DOHH2 (cell line): ENCODE data around the gene TICAM1.

Source experiments
- H3F3A ChIP-seq: fragments of 200-600 bp; sonication (generic), shearing (Covaris generic); 2 replicates; pipeline ENCODE4 v1.6.0; 2016; ENCODE audit warnings: antibody characterized with exemption, mild to moderate bottlenecking; ENCODE audit not compliant: control insufficient read depth, insufficient read depth
- H3K27ac ChIP-seq: fragments of 200-600 bp; sonication (generic); 2 replicates; pipeline ENCODE4 v1.5.1; 2014; ENCODE audit warnings: low read depth, mild to moderate bottlenecking, low read length, moderate library complexity
- H3K27me3 ChIP-seq: fragments of 200-600 bp; sonication (generic); 2 replicates; pipeline ENCODE4 v1.6.1; 2014; ENCODE audit warnings: mild to moderate bottlenecking, low read length, mixed read lengths; ENCODE audit not compliant: control insufficient read depth
- H3K36me3 ChIP-seq: fragments of 200-600 bp; sonication (generic); 2 replicates; pipeline ENCODE4 v1.6.1; 2014; ENCODE audit warnings: mild to moderate bottlenecking, low read length, moderate library complexity, mixed read lengths; ENCODE audit not compliant: control insufficient read depth
- H3K4me1 ChIP-seq: fragments of 200-600 bp; sonication (generic); 2 replicates; pipeline ENCODE4 v1.6.1; 2014; ENCODE audit warnings: mild to moderate bottlenecking, low read length, mixed read lengths; ENCODE audit not compliant: control insufficient read depth
- H3K4me2 ChIP-seq: fragments of 200-600 bp; sonication (generic); 2 replicates; pipeline ENCODE4 v1.6.0; 2014; ENCODE audit warnings: mild to moderate bottlenecking, low read length, moderate library complexity
- H3K4me3 ChIP-seq: fragments of 200-600 bp; sonication (generic); 2 replicates; pipeline ENCODE4 v1.5.1; 2014; ENCODE audit warnings: mild to moderate bottlenecking, low read length, mixed read lengths
- H3K79me2 ChIP-seq: fragments of 200-600 bp; sonication (generic); 2 replicates; pipeline ENCODE4 v1.6.1; 2014; ENCODE audit warnings: mild to moderate bottlenecking, low read length, mixed read lengths; ENCODE audit not compliant: control insufficient read depth
- H3K9me2 ChIP-seq: fragments of 200-600 bp; sonication (generic); replicated peaks from 2 replicates; pipeline ENCODE4 v1.6.1; 2014; ENCODE audit warnings: mild to moderate bottlenecking, low read length, mixed read lengths; ENCODE audit not compliant: control insufficient read depth
- H3K9me3 ChIP-seq: fragments of 200-600 bp; sonication (generic); 2 replicates; pipeline ENCODE4 v1.6.1; 2014; ENCODE audit warnings: antibody characterized with exemption, low read length, mixed read lengths; ENCODE audit not compliant: control insufficient read depth, insufficient read depth
- H4K20me1 ChIP-seq: fragments of 200-600 bp; sonication (generic); 2 replicates; pipeline ENCODE4 v1.6.0; 2014; ENCODE audit warnings: low read depth, mild to moderate bottlenecking, antibody characterized with exemption, low read length, moderate library complexity; ENCODE audit not compliant: control insufficient read depth, insufficient read depth
- EZH2phosphoT487 ChIP-seq: fragments of 200-600 bp; sonication (generic); IDR thresholded peaks from 2 replicates; pipeline ENCODE4 v1.6.1; 2017; ENCODE audit warnings: borderline replicate concordance, mild to moderate bottlenecking, antibody characterized with exemption, low read length, moderate library complexity, mixed read lengths
- TF ChIP-seq, protein P1 (sequence below): fragments of 200-600 bp; sonication (generic); IDR thresholded peaks from one replicate; pipeline ENCODE4 v1.5.1; 2014; ENCODE audit warnings: antibody characterized with exemption, mild to moderate bottlenecking, low read depth, low read length; ENCODE audit not compliant: poor library complexity, severe bottlenecking

TICAM1 gene

DNA sequence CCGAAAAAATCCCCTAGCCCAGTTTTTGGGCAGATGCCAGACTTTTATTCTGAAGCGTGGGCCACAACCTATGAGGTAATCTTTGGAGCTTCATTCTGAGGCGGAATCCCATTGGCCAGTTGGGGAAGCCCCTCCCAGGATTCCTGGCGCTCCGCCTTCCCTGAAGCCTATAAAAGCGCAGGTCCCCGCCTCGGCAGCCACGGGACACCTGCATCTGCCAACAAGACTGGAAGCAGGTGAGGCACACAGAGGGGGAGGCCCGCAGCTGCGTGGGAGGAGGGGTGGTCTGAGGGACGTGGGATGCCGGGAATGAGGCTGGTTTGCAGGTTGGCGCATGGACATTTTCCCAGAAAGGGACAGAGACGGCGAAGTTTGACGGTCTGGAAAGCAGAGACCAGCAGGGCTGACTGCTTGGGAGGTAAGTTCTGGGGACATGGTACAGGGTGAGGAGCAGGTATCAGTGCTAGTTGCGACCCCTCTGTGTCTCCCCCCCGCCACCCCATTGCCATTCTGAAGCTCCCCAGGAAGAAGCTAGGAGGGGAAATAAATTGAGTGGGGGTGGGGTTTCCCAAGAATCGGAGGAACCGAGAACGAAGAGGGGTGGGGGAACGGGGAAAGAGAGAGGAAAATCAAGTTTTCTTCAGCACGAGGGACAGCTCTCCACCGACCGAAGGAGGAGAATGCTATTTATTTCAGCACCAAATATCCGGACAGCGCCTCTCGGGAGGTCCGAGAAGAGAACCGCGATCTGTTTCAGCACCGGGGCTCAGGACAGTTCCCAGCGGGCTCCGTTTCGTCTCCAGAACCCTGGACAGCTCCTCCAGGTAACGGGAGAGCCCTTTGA, 62.4 kb downstream of the TICAM1 start:
- Histone ChIP-seq H3K4me2 (no peak overlapping the region), H3K9me3 (no peaks in the 10 kb centered on the region), H3K36me3 (no peaks in the 10 kb centered on the region), H3K9me2 (no peaks in the 10 kb centered on the region), H3K27ac (no peak overlapping the region), H4K20me1 (peaks cover 10% of the 10 kb centered on the region; the same call in 1 of the 2 replicates), H3K79me2 (peaks cover 39% of the 10 kb centered on the region), H3F3A (no peaks in the 10 kb centered on the region; the same call in 1 of the 2 replicates), H3K4me3 (no peak overlapping the region), H3K27me3 (no peaks in the 10 kb centered on the region), H3K4me1 (peaks cover 22% of the 10 kb centered on the region)
- TF ChIP-seq, protein P1, sequence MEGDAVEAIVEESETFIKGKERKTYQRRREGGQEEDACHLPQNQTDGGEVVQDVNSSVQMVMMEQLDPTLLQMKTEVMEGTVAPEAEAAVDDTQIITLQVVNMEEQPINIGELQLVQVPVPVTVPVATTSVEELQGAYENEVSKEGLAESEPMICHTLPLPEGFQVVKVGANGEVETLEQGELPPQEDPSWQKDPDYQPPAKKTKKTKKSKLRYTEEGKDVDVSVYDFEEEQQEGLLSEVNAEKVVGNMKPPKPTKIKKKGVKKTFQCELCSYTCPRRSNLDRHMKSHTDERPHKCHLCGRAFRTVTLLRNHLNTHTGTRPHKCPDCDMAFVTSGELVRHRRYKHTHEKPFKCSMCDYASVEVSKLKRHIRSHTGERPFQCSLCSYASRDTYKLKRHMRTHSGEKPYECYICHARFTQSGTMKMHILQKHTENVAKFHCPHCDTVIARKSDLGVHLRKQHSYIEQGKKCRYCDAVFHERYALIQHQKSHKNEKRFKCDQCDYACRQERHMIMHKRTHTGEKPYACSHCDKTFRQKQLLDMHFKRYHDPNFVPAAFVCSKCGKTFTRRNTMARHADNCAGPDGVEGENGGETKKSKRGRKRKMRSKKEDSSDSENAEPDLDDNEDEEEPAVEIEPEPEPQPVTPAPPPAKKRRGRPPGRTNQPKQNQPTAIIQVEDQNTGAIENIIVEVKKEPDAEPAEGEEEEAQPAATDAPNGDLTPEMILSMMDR = no peak
- TF ChIP-seq EZH2phosphoT487 = no peak
